Activated CD4-positive, CD25-positive, alpha-beta regulatory T cell treated with anti-CD3 and anti-CD28 coated beads, Interleukin-2, amount 50 U/mL, for 24 hours (primary cell): Measurements from ENCODE around the gene OPN3.
A peak's percentile ranks its signal among the peaks of the same experiment; 100 is the strongest.

Source experiments
- ATAC-seq, 2 donors: fragments of 150-1000 bp; cut with Tn5 transposase; one replicate each; pipeline ENCODE4 v1.10.0; 2021; ENCODE audit warnings: mild to moderate bottlenecking in 1 of 2, moderate library complexity in 1 of 2

Gene OPN3

GRCh38 chr1:241645199-241645598 lies 5.0 kb upstream of the OPN3 start:
- no peak for ATAC-seq

DNA sequence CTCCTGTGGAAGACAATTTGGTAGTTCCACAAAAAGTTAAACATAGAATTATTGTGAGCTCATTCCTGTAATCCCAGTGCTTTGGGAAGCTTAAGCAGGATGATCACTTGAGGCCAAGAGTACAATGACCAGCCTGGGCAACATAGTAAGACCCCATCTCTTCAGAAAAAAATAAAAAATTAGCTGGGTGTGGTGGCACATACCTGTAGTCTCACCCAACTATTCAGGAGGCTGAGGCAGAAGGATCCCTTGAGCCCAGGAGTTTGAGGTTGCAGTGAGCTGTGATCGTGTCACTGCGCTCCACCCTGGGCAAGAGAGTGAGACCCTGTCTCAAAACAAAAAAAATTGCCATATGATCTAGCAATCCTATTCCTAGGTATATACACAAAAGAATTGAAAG lies 4.1 kb upstream of the OPN3 start:
- ATAC-seq: no peak

DNA sequence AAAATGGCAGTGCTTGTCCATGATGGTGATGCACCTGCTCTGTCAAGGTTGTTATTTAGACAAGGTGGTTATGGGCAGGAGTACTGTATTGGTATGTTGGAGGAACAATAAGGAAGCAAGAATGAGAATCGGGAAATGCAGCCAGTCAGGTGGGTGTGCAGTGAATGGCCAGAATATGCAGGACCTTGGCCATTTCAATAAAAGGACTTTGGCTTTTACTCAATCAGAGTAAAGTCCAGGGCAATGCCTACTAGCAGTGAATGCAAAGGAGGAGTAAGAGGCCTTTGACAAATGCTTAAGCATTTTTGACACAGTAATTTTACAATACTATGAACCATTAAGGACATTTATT lies 2.4 kb upstream of the OPN3 start:
- ATAC-seq: no peak

GRCh38 chr1:241641773-241642592 lies 1.8 kb upstream of the OPN3 start:
- ATAC-seq: no peak

DNA sequence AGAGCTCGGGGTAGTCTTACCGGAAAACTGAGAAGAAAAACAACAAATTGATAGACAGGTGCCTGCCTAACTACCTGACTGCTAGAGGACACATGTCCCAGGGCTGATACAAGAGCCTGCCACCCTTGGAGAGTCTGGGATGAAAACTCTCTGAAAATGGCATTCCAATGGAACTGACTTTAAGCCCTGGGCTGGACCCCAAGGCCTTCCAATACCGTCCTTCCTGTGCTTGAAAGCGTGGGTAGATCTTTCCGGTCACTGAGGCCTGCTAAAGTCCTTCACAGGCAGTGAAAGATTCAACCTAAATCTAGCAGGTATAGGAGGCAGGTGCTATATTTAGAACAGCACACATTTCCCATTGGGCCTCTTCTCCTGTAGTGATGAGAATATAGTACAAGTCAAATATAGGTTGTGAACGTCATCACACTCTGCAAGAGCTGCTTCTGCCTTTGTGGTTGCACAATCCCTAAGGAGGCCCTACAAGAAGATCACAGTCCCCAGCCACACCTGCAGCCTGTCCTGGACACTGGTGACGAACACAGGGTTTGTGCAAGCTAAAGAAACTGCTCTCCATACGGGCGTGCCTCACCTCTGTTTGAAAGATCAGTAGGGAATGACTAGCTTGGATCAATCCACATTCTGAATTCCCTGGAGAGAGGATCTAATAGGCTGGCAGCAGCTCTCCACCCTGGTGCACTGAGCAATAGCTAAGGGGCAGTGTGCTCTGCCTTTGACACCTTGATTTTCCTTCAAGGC lies 876 bp upstream of the OPN3 start:
- ATAC-seq: no peak

DNA sequence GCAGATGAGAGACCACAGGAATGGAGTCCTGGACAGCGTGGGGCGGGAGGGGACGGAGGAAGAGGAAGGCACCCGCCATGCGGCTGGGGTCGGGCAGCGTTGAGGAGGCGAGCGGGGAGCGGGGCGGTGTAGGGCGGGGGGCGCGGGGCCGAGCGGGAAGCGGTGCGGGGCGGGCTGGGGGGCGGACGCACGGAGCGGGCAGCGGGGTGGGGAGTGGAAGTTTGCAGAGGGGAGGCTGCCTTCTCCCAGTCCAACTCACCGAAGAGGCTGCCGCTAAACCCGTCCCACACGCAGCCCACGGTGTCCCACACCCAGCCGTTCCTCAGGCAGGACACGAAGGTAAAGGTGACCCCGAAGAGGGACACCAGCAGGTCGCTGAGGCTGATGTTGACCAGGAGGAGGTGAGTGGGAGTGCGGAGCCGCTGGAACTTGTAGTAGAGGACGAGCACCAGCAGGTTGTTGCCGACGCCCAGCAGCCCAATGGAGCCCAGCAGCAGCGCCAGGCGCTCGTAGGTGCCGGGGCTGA lies 483 bp downstream of the OPN3 start:
- ATAC-seq: peak; percentile 37 to 47

GRCh38 chr1:241638909-241639622 lies 1.1 kb downstream of the OPN3 start:
- ATAC-seq: no peak

DNA sequence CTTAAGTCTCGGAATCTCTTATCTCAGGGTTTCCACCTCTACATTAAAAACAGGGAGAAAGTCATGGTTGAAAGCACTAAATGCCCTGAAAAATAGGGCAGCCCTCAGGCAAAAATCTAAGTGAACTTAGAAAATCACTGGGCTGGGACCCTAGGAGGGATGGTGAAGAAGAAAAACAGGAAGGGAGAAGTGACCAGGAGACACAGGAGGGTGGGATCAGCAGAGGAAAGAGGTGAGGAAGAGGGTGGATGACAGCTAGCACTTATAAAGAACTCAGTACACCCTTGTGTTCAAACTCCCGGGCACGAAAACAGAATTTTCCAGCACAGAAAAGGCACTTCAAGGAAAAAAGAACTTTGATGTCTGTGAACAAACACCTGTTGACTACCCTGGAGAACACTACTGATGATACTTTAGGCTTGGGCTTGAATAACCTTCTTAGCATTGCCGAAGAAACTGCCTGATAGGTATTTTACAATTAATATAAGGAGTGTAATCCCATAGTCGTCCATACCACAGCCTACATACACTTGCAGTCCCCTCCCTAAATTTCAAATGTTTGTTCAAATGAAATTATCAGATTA lies 2.0 kb downstream of the OPN3 start:
- no peak for ATAC-seq

GRCh38 chr1:241637604-241638003 lies 2.6 kb downstream of the OPN3 start:
- no peak for ATAC-seq

GRCh38 chr1:241637046-241637590 lies 3.1 kb downstream of the OPN3 start:
- ATAC-seq: no peak

DNA sequence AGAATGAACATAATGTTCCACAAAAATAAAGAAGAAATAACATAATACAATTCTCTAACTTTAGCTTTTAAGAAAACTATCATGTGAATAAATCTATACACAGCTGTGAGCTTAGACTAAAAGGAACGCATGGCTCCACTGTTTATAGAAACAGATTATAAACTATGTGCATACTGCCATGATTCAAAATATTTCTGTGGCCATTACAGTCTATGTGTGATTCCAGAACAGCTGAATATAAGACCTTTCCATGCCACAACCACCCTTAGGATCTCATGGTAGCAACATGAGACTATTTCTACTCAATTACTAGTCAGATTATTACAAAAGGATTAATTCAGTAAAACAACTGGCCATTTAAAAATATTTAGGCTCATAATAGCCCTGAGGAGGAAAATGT lies 3.9 kb downstream of the OPN3 start:
- ATAC-seq: no peak

DNA sequence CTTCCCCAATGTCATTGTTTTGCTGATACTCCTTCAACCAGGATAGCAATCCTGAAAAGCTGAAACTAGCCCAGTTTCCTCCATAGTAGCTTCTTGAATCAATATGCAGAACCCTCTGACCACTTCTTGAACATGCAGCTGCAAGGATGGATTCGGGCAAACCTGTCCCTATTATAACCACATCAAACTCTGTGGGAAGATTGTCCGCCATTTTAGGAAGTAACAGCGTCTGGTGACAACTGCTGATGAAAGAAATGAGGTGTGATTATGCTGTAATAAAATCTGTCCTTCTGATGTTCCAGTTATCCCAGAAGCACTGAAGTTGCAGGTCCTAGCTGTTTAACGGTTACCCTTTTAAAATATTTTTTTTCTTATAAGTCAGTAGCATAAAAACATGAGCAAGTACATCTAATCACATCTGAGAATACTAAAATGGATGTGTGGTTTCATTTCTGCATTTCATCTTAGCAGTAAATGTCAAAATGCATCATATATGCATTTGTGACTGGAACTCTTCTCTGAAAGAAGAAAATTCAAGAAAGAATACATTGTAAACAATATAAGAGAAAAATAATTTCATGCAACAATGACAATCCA lies 4.5 kb downstream of the OPN3 start:
- no peak for ATAC-seq

DNA sequence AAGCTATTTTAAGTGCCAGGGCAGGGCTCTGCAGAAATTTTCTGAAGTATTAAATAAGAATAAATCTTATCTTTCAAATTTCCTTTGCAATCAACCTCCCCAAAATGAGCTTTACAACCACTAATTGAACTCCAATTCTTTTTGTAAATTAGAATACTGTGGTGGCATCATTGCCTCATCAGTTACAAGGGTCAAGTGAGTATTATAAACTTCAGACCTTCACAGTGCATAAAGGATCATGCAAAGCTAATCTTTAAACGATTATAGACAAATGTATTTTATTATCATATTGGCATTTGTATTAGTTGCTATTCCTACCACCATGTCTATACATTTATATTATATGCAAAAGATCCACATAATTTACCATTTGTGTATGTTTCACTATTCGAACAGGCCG lies 7.2 kb downstream of the OPN3 start:
- no peak for ATAC-seq

GRCh38 chr1:241631674-241632073 lies 8.5 kb downstream of the OPN3 start:
- peak in 1 of 2 donors; percentile 43 for ATAC-seq

DNA sequence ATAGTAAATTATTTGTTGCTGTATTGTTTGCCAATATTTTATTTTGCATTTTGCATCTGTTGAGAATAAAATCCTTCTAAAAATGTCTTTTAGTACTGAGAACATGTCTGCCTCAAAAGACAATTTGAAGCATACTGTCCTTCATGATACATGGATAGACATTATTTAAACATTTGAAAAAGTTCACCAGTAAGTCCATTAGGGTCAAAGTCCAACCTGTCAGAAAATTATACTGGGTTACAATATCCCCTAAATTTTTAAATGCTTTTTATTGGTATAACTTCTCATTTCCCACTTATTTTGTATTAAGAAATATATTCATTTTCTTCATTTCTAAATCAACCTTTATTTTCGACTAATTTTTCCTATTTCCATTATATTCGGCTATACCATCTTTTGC lies 9.3 kb downstream of the OPN3 start:
- ATAC-seq: no peak

GRCh38 chr1:241630476-241630875 lies 9.7 kb downstream of the OPN3 start:
- ATAC-seq: no peak

- no peak for ATAC-seq
These were observed 10.2 kb downstream of the OPN3 start for GRCh38 chr1:241630005-241630404.

DNA sequence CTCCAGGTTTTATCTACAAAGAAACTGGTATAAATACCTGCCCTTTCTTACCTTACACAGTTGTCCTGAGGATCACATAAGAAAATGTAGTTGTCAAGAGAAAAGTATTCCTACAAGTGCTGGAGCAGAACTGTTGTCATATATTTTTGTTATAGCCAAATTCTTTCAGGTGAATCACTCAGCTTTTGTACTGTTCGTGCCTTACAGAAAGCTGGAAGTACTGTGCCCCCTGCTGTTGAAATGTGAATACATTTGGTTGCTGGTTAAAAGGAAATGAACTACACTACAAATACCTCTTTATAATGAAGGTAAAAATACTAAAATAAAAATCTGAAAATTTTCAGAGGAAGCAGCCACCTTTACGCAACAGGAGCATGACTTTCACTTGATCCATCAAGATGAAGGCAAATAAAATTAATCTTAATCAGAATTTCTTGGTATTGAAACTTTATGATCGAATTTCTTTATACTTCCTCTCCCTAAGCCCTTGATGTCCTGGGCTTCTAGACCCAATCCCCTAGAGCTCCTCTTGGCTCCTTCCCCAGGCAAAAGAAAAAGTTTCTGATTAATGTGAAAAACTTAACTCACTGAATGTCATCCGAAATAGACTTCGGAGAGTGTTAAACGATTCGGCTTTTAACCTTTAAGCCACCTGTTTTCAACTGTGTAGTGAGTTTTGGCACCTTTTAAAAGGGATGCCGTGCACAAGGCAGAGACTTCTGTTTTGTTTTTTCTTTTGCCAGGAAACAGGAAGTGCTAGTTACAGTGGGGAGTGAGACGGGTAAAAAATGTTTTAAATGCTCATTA lies 12.5 kb downstream of the OPN3 start:
- ATAC-seq: peak; percentile 56 to 69

GRCh38 chr1:241624935-241625334 lies 15.2 kb downstream of the OPN3 start:
- ATAC-seq: no peak

GRCh38 chr1:241622669-241623068 lies 17.5 kb downstream of the OPN3 start:
- no peak for ATAC-seq

DNA sequence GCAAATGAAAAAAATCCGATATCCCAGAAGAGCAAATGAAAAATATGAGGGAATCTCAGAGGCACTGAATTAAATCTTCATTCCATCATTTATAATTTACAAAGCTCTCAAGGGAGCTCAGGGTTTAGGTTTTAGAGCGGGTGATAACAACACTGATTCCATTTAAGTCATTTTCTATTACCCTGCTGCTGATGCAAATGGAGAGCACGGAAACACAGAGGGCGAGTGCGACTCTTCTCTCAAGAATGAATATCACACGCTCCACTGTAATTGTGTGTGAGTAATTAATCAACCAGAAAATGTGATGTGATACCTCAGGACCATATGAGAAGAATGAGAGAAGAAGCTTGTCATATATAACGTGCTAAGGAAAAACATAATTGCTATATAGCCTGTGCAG lies 22.7 kb downstream of the OPN3 start:
- no peak for ATAC-seq
